Measurements from ENCODE around the gene KCTD4.

KCTD4 gene

DNA sequence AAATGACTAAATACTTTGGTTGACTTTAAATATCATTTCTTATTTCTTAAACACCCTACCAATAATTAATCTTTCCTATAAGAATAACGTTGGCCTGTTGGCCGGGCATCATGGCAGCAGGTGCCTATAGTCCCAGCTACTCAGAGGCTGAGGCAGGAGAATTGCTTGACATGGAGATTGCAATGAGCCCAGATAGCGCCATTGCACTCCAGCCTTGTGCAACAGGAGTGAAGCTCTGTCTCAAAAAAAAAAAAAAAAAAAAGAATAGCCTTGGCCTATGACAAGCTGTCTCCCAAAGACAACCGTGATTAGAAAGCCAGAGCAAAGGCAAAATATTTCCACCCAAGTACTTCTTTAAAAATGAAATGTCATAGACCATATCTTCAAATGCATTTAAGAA lies 24.5 kb upstream of the KCTD4 start:
- DNase-seq (ENCODE audit: low read depth), result no peak
- H3K4me3 ChIP-seq (replicated peaks; ENCODE audit: low read depth, low read length), result no peak overlapping the region
- TF ChIP-seq, protein P1, sequence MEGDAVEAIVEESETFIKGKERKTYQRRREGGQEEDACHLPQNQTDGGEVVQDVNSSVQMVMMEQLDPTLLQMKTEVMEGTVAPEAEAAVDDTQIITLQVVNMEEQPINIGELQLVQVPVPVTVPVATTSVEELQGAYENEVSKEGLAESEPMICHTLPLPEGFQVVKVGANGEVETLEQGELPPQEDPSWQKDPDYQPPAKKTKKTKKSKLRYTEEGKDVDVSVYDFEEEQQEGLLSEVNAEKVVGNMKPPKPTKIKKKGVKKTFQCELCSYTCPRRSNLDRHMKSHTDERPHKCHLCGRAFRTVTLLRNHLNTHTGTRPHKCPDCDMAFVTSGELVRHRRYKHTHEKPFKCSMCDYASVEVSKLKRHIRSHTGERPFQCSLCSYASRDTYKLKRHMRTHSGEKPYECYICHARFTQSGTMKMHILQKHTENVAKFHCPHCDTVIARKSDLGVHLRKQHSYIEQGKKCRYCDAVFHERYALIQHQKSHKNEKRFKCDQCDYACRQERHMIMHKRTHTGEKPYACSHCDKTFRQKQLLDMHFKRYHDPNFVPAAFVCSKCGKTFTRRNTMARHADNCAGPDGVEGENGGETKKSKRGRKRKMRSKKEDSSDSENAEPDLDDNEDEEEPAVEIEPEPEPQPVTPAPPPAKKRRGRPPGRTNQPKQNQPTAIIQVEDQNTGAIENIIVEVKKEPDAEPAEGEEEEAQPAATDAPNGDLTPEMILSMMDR (IDR thresholded peaks at IDR 0.05; ENCODE audit: low read length, missing control alignments), result no peak

DNA sequence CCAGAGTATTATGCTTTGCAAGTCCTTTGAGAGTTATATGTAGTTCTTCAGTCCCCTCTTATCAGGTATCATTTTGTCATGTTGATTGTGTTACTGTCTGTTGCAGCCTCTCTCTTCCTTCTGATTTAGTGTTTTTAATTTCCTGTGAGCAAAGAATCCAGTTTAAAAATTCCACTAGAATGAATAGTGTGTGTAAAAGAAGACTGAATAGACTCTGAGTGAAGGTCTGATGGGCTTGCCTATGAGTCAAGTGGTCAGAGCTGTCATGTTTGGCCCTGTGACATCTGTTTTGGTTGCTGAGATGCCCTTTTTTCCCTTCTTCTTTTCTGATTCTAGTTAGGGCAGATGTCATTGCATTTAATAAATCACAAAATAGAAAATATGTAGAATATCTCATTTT lies 23.3 kb upstream of the KCTD4 start:
- DNase-seq (ENCODE audit: low read depth), result no peak

DNA sequence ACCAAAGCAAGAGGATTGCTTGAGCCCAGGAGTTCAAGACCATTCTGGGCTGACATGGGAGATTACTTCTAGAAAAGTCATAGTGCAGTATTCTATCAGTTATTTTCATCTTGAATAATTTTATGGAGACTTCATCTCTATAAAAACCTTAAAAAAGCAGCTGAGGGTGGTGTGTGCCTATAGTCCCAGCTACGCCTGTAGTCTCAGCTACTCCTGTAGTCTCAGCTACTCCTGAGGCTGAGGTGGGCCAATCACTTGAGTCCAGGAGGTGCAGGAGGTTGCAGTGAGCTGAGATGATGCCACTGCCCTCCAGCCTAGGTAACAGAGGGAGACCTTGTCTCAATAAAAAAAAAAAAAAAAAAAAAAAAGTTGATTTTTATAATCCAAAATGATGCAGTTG lies 22.1 kb upstream of the KCTD4 start:
- DNase-seq (ENCODE audit: low read depth), result no peak
- H3K4me3 ChIP-seq (replicated peaks; ENCODE audit: low read depth, low read length), result no peak overlapping the region
- TF ChIP-seq, protein P1 (IDR thresholded peaks at IDR 0.05; ENCODE audit: low read length, missing control alignments), result no peak

More for the DNA sequence above, 23.3 kb upstream of the KCTD4 start:
- H3K4me3 ChIP-seq (replicated peaks; ENCODE audit: low read depth, low read length), result no peak overlapping the region
- TF ChIP-seq, protein P1 (IDR thresholded peaks at IDR 0.05; ENCODE audit: low read length, missing control alignments), result no peak

DNA sequence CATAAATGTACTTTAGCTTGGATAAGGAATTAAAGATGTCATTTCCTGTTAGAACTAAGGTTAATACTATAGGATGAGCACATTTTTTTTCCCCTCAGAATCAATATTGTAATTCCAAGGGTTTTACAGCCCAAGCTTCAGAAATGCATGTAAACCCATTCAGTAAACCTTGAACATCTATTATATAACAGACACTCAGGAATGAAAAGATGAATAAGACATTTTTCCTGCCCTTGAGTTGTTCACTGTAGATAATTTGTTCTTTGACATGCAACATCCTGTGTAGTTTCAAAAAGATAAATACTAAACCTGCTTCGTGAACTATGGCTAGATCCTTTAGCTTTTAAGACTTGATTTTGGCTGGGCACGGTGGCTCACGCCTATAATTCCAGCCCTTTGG lies 21.7 kb upstream of the KCTD4 start:
- TF ChIP-seq, protein P1 (IDR thresholded peaks at IDR 0.05; ENCODE audit: low read length, missing control alignments), result no peak
- H3K4me3 ChIP-seq (replicated peaks; ENCODE audit: low read depth, low read length), result no peak overlapping the region
- no peak for DNase-seq (ENCODE audit: low read depth)

DNA sequence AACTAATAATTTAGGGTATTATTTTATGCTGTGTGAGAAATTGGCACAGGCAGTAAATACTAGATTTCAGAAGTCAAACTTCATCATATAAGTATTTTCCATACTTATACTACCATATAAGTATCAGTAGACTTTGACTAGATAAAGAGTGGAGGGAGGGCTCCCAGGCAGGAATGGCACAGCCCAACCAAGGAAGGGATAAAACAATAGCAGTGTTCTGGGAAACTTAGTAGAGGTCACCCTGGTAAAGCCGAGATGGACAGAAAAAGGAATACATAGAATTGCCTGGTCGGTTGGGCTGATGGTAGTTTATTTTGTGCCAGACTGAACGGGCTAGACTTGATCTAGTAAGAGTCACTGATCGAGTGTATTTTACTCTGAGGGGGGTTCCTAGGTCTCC lies 19.6 kb upstream of the KCTD4 start:
- H3K4me3 ChIP-seq (replicated peaks; ENCODE audit: low read depth, low read length), result no peak overlapping the region
- no peak for DNase-seq (ENCODE audit: low read depth)
- TF ChIP-seq, protein P1 (IDR thresholded peaks at IDR 0.05; ENCODE audit: low read length, missing control alignments), result no peak

DNA sequence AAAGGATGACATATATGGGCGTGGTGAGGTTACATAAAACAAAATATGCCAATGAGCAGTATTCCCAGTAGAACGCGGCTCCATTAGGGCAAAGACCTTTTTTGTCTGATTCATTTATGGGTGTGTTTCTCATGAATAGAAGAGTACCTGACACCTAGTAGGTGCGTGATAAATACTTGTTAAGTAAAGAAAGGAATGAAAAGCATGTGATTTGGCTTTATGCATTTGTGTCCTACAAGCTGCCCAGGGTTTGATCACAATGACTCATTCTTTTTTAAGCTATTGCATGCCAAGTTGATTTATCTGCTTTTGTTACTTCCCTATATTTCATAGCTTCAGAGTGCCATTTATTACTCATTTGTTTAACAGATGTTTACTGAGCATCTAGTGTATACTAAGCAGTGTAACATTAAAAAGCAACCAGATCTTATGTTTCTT lies 19.1 kb upstream of the KCTD4 start:
- peak; percentile 68 for DNase-seq (ENCODE audit: low read depth)
- H3K4me3 ChIP-seq (replicated peaks; ENCODE audit: low read depth, low read length), result no peak overlapping the region
- TF ChIP-seq, protein P1 (IDR thresholded peaks at IDR 0.05; ENCODE audit: low read length, missing control alignments), result no peak

DNA sequence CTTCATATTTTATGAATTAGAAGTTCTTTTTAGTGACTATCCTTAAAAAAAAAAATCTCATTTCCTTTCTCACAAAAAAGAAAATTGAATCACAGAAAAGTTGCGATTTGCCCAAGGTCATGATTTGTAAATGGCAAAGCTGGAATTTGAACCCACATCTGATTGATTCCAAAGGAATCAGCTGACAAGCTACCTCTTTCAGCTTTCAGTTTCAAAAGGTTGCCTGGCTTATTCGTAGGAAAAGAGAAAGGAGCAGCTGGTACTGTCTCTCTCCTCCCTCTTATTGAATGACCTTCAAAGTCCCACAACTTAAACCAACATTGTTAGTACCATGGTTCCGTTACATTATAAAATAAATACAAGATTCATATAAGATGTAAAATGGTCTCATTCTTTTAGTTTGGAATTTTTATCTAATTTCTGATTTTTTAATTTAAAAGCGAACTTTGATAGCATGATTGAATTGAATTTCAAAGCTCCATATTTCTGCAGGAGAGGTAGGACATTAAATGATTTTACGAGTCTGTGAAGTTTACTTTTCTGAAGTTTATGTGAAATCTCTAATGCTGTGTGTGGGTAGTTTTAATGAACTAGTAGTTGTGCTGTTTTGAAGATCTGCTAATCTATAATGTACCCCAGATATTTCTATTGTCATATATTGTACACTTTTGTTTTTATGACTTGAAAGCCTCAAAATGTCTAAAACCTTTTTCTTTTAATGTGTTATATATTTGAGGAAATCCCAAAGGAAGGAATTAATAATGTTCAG lies 18.5 kb upstream of the KCTD4 start:
- H3K4me3 ChIP-seq (replicated peaks; ENCODE audit: low read depth, low read length), result no peak overlapping the region
- DNase-seq (ENCODE audit: low read depth), result no peak
- TF ChIP-seq, protein P1 (IDR thresholded peaks at IDR 0.05; ENCODE audit: low read length, missing control alignments), result no peak

All from fibroblast of pulmonary artery (primary cell).